Choroid plexus epithelial cell (primary cell): ENCODE data around the gene CEACAM3.

Experiments
- DNase-seq: peaks from one replicate; pipeline ENCODE4 v3.0.0-alpha.2; 2010; ENCODE audit warnings: low read depth
- H3K4me3 ChIP-seq: 2 replicates; pipeline ENCODE4 v1.5.1; 2011; ENCODE audit warnings: low read depth, mild to moderate bottlenecking, control low read depth, low read length, moderate library complexity
- CTCF ChIP-seq: conservative IDR thresholded peaks from 2 replicates; pipeline ENCODE4 v1.5.1; 2011; ENCODE audit warnings: low read depth, mild to moderate bottlenecking, control low read depth, inconsistent platforms, low read length, moderate library complexity

The CEACAM3 gene

GRCh38 chr19:41845051-41845590 is 48.7 kb downstream of the CEACAM3 start:
- no peak overlapping the region for H3K4me3 ChIP-seq
- TF ChIP-seq CTCF = no peak
- DNase-seq = no peak

GRCh38 chr19:41847351-41848105 is 51.1 kb downstream of the CEACAM3 start:
- no peak for DNase-seq
- no peak overlapping the region for H3K4me3 ChIP-seq
- TF ChIP-seq CTCF = no peak

GRCh38 chr19:41848666-41849065 is 52.3 kb downstream of the CEACAM3 start:
- no peak for DNase-seq
- no peak overlapping the region for H3K4me3 ChIP-seq
- TF ChIP-seq CTCF = no peak

GRCh38 chr19:41849067-41849466 is 52.7 kb downstream of the CEACAM3 start:
- no peak for TF ChIP-seq CTCF
- no peak overlapping the region for H3K4me3 ChIP-seq
- DNase-seq = no peak

GRCh38 chr19:41850381-41850780 is 54.0 kb downstream of the CEACAM3 start:
- DNase-seq = no peak
- no peak overlapping the region for H3K4me3 ChIP-seq
- TF ChIP-seq CTCF = no peak

GRCh38 chr19:41851456-41851855 is 55.1 kb downstream of the CEACAM3 start:
- no peak overlapping the region for H3K4me3 ChIP-seq
- DNase-seq = no peak
- no peak for TF ChIP-seq CTCF

GRCh38 chr19:41853344-41853743 is 57.0 kb downstream of the CEACAM3 start:
- TF ChIP-seq CTCF = no peak
- no peak overlapping the region for H3K4me3 ChIP-seq
- no peak for DNase-seq
